OCI-M1 (cell line): ENCODE data around the gene FAM240A.

Experiments
- DNase-seq: peaks from one replicate; lab custom pipeline; 2025; lab: John Stamatoyannopoulos, UW

Gene FAM240A

DNA sequence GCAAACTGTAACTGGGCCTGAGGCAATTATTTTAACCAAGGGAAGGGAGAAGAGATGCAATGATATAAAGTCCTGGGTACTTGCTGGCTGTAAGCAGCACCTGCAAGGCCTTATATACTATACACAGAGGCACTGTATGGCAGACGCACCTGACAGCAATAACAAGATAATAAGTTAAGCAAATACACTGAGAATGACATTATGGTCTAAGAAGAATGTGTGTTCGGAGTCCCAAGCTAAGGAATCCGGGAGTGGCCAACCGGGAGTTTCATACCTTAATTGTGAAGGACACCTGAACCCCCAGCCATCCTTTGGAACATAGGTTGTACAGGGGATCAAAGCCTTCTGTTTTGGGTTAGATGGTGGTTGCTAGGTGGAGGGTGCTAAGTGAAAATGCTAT, 13.7 kb downstream of the FAM240A start:
- DNase-seq = no peak

DNA sequence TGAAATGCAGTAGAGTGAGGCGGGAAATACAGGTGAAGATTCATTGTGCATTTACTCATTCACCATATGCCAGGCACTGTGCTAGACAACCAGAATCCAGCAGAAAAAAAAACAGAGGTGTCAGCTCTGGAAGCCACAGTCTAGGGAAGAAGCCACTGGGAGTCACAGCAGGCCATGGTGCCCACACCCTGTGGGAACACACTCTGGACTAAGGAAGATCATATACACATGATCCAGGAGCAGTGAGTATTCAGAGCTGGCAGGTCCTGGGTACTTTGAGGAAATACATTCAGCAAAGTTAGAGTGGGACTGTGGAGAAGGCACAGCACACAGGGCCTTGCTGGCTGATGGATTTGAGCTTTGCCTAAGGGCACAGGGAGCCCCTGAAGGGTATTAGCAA, 14.8 kb downstream of the FAM240A start:
- DNase-seq = no peak

DNA sequence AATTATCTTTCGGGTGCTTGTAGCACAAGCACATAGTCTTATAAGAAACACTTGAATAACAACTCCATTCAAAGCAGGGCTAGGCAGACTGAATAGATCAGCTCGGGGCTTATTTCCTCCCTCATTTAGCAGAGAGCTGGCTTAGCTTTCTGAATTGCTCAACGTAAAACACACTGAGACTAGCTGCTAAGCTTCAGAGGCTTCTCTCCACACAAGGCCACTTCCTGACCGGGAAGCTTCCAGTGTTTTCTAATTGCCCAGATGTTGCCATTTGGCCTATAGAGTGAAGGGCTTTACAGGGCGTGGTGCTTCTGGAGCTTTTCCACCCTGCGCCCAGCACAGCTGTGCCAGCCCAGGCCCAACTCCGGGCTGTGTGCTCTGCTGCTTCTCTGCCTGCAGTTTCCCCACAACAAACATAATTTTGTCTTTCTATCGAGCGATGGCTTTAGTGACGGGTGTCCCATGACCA, 16.6 kb downstream of the FAM240A start:
- no peak for DNase-seq

DNA sequence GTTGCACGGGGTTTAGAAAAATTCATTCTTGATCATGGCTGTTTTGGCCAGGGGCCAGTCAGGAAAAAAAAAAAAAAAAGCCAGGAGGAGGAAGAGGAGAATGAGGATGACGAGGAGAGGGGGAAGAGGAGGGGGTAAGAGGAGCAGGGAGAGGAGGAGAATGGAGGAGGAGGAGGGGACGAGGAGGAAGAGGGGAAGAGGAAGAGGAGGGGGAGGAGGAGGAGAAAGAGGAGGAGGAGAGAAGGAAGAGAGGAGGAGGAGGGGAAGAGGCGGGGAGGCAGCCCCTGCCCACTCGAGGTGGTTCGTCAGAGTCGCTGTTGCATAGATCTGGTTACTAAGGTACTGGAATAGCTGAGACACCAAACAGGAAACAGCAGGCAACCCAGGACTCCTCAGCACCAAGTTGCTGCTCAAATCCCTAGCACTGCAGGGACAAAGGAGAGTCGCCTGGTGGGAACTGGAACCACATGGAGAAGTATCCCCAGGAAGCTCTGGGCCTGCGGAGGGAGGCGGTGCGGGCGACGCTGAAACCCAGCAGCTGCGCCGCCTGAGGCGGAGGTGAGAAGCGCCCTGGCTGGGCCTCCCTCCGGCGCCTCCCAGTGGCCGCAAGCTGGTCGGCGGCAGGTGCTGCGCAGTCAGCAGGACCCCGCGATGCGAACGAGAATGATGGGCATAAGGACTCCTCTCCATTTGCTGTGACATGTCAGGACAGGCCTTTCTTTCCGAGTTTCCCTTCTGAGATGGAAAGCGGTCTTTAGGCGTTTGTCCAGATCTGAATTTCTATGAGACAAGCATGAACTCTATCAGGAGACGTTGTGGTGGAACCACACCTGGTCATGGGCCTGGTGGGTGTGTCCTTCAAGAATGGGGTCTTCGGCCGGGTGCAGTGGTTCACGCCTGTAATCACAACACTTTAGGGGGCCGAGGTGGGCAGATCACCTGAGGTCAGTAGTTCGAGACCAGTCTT, 17.5 kb downstream of the FAM240A start:
- peak; percentile 84 for DNase-seq

DNA sequence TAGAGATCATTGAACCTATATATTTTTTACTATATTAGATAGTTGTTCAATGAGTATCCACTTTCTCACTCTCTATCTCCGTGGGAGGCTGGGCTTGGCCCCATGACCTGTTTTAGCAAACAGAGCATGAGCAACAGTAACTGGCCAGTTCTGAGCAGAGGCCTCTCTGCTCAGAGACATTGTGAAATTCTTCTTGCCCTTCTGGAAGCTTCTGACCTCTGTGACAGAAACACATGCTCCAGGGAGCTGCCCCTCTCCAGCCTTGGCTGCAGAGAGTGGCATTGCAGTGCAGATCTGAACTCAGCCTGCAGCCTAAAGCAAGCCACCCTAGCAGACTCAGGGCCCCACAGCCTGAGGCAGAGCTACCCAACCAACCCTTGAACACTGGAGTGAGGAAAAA, 20.5 kb downstream of the FAM240A start:
- DNase-seq = no peak

DNA sequence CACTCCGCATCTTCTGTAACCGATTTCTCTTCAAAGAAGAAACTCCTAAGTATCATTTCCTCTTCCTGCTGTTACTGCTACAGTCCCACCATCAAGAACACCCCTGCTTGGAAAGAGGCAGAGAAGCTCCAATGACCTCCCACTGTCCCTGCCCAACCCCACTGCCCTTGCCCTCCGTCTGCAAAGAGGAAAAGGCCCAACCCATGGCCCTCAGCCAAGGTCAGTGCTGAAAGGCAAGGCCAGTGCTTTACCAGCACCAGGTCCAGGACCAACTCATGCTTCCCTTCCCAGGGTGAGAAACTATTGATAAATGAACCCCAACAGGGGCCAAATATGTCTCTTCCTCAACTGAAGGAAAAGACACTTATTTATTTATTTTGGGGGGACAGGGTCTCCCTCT, 22.5 kb downstream of the FAM240A start:
- no peak for DNase-seq

DNA sequence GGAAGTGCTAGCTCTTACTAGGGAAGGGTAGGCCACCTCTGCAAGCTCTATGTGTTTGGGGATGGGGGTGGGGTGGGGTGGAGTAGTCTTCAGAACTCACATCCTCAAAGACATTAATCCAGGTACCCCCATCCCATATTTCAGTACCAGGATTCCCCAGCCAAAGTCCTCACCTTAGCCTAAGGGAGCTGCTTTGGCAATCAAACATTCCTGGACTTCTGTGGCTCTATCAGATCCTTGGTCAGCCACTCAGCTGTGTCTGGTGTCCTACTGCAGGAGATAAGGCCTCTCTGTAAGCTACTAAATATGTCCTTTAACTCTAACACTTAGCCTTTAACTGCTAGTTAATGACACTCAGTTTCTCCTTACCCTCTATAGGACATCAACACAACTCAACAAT, 26.9 kb downstream of the FAM240A start:
- peak; percentile 16 for DNase-seq

DNA sequence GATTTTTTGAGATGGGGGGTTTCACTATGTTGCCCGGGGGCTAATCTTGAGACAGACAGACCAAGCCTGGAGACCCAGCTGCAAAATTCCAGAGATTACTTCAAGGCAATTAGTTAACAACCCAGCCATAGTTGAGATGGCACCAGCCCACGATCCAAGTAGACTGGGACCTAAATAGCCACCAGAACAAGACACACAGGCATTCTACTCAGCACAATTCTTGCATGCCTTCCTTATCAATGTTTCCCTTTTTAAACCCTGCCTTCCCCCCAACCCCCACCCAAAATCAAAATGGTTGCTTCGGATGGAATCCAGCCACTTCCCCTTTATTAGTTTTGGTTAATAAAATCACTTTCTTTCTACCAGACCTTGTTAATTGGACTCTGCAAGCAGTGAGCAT, 28.6 kb downstream of the FAM240A start:
- DNase-seq = peak; percentile 63

DNA sequence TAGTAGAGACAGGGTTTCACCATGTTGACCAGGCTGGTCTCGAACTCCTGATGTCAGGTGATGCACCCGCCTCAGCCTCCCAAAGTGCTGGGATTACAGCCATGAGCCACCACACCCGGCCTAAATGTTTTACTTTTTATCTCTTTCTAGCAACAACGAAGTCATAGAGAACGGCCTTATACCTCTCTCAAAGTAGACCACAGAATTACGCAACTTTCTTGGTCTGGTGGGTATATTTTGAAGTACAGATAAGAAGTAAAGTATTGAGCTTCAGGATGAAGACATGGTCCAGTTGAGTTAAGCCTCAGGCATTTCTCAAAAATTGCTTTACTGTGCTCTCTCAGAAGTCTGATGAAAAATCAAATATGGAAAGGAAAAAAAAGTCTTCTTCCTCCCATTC, 30.6 kb downstream of the FAM240A start:
- DNase-seq = peak; percentile 96

DNA sequence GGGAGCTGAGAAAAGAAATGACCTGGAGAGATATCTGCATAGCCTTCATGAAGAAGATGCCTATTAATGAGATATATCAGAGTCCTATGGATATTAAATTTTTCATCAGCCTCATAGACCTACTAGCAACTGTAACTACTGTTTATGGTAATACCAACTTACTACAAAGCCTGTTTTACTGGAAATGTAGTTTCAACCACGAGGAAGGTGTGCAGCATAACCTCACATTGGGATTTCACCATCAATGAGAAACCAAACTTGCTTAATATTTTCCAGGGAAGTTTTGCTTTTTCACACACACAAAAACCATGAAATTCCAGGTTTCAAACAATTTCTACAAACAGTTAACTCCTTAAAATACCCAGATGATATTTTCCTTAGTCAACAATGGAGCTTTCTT, 31.4 kb downstream of the FAM240A start:
- no peak for DNase-seq

DNA sequence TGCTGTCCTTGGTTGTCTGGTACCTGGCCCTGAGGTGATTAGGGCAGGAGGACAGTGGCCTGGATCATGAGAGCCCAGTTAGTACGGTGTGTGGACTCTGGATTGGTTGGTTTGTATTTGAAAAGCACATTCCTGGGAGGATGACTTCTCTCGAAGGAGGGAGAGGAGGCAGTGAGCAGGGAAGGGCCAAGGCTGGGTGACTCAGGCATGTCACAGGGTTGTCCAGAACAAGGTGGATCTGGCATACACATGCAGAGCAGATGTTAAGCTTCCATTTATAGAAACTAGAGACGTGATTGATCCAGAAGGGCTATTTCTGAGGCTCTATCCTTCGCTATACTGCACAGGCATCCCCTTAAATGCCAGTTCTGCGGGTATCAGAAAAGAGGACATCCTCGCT, 34.4 kb downstream of the FAM240A start:
- DNase-seq = no peak

DNA sequence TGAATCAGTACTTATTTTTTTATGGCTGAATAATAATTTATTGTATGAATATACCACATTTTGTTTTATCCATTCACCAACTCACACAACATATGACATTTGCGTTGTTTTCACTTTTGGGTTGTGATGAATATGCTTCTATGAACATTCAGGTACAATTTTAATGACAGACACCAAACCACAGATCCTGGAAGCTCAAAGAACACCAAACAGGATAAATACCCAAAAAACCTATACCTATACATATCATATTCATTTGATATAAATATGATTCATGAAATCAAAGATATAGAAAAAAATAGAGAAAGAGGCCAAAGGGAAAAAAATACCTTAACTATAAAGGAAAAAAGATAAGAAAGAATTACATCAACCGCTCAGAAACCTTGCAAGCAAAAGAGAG, 35.8 kb downstream of the FAM240A start:
- DNase-seq = no peak

DNA sequence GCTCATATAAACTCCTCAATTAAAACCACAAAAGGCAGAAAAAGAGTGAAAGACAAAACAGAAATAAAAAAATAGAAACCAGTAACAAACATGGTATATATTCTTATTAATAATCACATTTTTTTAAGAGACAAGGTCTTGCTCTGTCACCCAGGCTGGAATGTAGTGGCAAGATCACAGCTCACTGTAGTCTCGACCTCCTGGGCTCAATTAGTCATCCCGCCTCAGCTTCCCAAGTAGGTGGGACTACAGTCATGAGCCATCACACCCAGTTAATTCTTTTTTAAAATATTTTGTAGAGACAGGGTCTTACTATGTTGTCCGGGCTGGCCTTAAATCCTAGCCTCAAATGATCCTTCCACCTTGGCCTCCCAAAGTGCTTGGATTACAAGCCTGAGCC, 37.1 kb downstream of the FAM240A start:
- no peak for DNase-seq

DNA sequence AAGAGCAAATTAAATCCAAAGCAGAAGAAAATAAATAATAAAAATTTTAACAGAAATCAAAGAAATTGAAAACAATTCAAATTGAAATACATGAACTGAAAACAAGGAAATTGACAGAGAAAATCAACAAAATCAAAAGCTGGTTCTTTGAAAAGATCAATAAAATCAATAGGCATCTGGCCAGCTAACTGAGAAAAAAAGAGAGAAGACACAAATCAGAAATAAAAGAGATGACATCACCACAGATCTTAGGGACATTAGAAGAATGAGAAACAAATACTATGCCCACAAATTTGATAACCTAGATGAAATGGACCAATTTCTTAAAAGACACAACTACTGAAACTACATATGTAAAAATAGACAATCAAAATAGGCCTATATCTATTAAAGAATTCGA, 38.8 kb downstream of the FAM240A start:
- no peak for DNase-seq

DNA sequence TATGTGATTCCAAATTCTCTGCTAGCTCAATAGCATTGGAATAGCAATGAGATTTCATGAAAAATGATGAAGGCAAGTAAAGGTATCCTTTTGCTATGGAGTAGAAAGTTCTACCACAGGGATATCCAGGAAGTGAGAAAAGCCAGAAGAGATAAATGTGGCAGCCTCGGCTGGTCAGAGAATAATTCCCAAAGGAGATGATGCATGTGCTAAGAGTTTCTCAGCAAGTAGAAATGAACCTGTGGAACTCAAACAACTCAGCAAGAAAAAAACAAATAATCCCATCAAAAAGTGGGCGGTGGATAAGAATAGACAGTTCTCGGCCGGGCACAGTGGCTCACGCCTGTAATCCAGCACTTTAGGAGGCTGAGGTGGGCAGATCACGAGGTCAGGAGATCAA, 42.9 kb downstream of the FAM240A start:
- DNase-seq = no peak

DNA sequence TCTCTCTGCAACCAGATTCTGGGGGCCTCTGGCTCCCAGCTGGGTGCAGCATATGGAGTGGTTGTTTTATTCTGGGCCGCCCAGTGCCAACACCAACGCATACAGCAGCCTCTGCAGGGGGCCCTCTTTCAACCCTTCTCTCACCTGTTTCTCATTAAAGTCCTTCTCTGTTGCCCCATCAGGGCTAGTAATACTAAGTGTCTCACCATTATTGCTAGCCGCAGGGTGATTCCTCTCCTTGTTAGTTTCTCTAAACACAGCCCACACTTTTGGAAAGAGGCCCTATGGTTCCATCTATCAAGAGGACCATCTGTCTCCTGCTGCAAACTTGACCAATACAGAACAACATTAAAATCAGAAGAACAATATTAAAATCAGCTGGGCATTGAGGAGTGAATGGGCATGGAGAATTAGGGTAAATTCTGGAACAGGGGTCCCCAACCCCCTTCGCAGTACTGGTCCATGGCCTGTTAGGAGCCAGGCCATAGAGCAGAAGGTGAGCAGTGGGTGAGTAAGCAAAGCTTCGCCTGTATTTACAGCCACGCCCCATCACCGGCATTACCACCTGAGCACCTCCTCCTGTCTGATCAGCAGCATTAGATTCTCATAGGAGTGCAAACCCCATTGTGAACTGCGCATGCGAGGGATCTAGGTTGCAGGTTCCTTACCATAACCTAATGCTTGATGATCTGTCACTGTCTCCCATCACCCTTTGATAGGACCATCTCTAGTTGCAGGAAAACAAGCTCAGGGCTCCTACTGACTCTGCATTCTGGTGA, 44.6 kb downstream of the FAM240A start:
- DNase-seq = no peak

DNA sequence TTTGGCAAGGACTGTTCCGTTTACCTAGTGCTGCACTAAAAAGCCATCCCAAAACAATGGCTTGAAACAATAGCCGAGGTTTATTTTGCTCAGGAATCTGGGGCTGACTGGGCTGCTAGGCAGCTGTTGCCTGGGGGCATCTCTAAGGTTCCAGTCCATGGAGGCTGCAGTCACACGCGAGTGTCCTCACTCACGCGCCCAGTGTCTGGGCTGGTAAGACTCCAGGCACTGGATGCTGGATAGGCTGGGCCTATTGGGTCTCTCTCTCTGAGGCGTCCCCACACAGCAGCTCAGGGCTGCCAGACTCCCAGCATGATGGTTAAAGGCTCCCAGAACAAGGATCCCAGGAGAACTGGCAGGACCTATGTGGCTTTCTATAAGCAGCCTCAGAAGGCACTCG, 47.0 kb downstream of the FAM240A start:
- no peak for DNase-seq

DNA sequence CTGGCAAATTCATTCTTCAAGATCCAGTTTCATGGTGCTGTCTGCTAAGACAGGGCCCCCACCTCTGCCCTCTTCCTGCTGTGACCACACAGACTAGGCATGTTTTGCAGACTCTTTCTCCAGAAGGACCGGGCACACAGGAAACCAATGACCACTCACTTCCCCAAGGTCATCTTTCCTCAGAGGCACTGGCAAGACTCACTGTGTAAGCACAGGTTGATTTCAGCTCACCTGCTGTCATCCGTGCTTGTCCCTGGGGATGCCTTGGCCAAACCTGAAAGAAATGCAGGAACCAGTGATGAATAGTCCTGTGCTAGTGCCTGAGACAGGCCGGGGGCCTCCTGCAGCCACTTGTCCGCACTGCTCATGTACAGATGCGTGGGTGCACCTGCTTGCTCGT, 47.7 kb downstream of the FAM240A start:
- no peak for DNase-seq

DNA sequence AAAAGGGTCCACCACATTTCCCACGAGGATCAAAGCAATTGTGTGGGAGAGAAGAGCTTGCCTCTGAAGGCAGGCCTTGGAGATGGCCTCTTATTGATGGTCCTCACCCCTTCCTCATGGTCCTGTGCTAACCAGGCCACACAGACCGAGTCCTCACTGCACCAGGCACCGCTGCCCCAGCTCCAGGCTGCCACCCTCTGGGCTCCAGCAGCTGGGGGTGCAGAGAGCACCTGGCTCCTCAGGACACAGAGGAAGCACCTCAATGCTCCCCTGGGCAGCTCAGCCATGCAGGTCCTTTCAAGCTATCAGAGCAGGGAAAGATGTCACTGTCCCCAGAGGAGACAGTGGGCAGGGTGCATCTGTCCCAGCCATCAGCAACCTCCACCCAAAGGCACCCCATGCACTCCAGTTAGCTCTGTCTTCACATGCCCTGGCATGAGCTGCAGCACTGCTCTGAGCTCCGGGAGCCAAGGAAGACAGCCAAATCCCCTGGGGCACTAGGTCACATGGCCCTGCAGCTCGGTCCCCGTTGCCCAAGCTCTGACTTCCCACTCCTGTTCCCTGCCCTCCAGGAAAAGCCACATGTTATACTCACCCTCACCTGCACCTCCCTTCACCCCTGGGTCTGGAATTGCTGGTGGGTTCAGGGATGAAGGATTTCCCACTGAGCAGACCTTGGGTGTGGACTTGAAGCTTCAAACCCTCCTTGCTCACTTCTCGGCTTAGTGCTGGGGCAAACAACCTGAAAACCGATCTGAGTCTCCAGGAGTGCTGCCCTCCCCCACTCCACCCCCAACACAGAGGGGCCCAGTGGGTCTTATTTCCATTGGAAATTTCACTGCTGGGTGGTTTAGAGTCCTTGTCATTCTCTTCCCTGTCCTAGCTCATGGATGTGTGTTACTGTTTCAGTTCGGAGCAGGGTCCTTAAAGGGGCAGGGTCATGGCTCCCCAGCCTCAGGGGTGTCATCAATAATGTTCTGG, 48.5 kb downstream of the FAM240A start:
- DNase-seq = no peak

DNA sequence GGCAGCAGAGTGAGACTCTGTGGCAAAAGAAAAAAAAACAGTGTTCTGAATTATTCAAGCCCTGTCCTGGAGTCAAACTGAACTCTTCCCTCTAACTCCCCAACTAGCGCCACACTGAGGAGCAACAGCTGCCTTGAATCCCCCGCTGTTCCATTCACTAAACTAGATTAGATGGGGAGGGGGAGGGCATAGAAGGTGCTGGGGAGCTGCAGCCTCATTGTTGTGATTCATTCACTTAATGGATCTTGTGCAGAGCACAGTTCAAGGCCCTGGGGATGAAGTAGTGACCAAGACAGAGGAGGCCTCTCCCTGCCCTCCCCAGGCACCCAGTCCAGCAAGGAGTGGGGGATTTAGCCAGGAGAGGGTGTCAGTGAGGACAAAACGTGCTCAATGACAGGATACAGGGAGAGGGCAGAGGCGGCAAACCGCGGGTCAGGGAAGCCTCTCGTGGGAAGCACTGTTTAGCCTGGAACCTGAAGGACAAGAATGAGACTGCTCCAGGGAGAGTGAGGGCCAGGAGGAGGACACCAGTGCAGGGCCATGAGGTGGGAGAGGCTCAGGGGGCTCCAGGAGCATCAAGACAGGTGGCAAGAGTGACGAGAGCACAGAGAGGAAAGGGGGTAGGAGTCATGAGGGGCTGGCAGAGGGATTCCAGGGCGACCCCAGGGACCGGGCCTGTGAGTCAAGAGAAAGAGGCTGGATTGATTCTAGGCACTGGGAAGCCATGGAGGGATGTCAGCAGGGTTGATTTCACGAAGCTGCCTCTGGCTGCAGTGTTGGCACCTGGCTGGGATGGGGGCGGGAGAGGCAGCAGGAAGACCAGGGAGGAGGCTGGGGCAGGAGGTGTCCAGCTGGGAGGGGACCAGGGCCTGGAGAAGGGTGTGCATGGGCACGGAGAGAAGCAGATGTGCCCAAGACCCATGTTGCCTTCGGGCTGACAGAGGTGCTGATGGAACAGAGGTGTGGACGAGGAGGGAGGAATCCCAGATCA, 49.7 kb downstream of the FAM240A start:
- DNase-seq = no peak
